SJSA1 (cell line): Measurements from ENCODE around the gene PRSS50. TPM values are rescaled to one million over a fixed set of nuclear protein-coding genes. Genes with fewer than 3 reads are reported as not detected.
A peak's percentile ranks its signal among the peaks of the same experiment; 100 is the strongest.
"Not testable (repeated sequence)": the region's sequence is repeated elsewhere in the genome, so short reads cannot be mapped to it uniquely, and the experiment has no call there.

Experiments
- DNase-seq, 2 experiments: peaks; one replicate each; pipeline ENCODE4 v3.0.0-alpha.2; 2015 to 2020; ENCODE audit warnings: low spot score in 2 of 2, low read depth in 1 of 2
- H3K27ac ChIP-seq: fragments of 250-450 bp; sonication (Bioruptor Pico); 2 replicates; pipeline ENCODE4 v1.5.1; 2020; ENCODE audit warnings: mild to moderate bottlenecking, moderate library complexity
- H3K27me3 ChIP-seq: fragments of 250-450 bp; sonication (Bioruptor Pico); replicated peaks from 2 replicates; pipeline ENCODE4 v1.5.1; 2020; ENCODE audit warnings: mild to moderate bottlenecking, moderate library complexity
- H3K36me3 ChIP-seq: fragments of 250-450 bp; sonication (Bioruptor Pico); 2 replicates; pipeline ENCODE4 v1.5.1; 2020; ENCODE audit warnings: mild to moderate bottlenecking
- H3K4me1 ChIP-seq: fragments of 250-450 bp; sonication (Bioruptor Pico); replicated peaks from 2 replicates; pipeline ENCODE4 v1.6.1; 2021; ENCODE audit warnings: mild to moderate bottlenecking
- H3K4me3 ChIP-seq: fragments of 250-450 bp; sonication (Bioruptor Pico); 2 replicates; pipeline ENCODE4 v1.5.1; 2020; ENCODE audit warnings: mild to moderate bottlenecking
- H3K9me3 ChIP-seq: fragments of 250-450 bp; sonication (Bioruptor Pico); replicated peaks from 2 replicates; pipeline ENCODE4 v1.5.1; 2020; ENCODE audit warnings: mild to moderate bottlenecking
- total RNA-seq: library from RNA; depleted of rRNA; stranded (reverse); fragments of >200 nt; shearing (Covaris generic); gene quantifications from 2 replicates; pipeline ENCODE4 v1.2.3, GENCODE V29; 2014

The PRSS50 gene
- total RNA-seq, 1 experiment from 2014 or later, result not detected

- Histone ChIP-seq H3K4me3 (no peak overlapping the region), H3K9me3 (no peaks in the 10 kb centered on the region), H3K36me3 (no peaks in the 10 kb centered on the region), H3K27ac (no peak overlapping the region), H3K4me1 (peaks cover 9% of the 10 kb centered on the region), H3K27me3 (no peaks in the 10 kb centered on the region)
- no peak for DNase-seq
These were observed 8.5 kb downstream of the PRSS50 start for GRCh38 chr3:46709157-46709654.

DNA sequence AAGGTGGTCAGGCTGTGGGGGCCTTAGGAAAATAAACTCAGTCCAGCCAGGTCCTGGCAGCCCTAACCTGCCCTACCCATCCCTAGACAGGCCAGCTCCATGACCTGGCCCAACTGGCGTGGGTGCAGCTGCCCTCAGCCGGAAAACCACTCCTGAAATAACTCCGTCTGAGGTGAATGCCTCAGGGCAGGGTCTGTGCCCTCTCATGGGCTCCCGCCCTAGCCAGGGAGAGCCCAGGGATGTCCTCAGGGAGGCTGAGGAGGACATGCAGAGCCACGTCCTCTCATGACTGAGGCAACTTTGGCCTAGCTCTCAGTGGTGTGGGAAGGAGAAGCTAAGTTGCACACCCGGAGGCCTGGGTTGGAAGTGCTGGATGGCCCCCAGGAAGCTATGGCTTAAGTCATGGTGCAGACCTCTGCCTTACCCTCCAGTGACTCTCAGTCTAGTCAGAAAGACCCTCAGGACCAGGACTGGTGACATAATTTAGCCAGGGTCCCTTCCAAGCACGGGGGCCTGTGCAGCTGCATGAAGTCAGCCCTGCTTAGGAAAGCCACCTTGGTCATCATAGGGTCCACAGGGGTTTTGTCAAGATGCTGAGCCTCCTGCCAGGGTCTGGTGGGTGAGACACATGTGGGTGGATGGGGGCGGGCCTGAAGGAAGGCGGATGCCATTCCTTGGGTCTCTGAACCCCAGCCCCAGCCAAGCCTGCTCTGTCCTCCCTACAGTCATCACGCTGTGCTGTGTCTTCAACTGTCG lies 9.1 kb downstream of the PRSS50 start:
- no peak overlapping the region for H3K27ac ChIP-seq
- no peak overlapping the region for H3K4me3 ChIP-seq
- H3K36me3 ChIP-seq, result no peaks in the 10 kb centered on the region
- H3K4me1 ChIP-seq, result peaks cover 9% of the 10 kb centered on the region
- DNase-seq, result no peak
- no peaks in the 10 kb centered on the region for H3K27me3 ChIP-seq
- H3K9me3 ChIP-seq, result no peaks in the 10 kb centered on the region

DNA sequence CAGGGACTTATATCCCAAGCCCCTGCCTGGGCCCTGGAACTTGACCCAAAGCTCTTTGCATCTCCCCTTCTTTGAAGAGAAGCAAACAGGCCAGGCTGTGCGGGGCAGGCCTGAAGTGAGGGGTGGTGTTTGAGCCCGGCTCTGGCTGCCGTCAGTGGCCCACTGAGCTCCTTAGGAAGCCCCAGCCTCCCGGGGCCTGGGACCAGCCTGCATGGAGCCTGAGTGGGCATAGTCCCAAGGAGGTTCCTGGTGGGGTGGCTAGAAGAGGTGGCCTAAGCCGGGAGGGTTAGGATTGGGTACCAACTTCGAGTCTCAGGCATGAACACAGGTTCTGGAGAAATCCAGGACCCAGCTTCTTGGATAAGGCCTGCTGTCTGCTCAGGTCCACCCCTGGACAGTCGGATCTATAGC lies 10.1 kb downstream of the PRSS50 start:
- Histone ChIP-seq H3K36me3 (no peaks in the 10 kb centered on the region), H3K4me3 (no peak overlapping the region), H3K27ac (no peak overlapping the region), H3K27me3 (no peaks in the 10 kb centered on the region), H3K9me3 (no peaks in the 10 kb centered on the region), H3K4me1 (peaks cover 9% of the 10 kb centered on the region)
- DNase-seq, result no peak

GRCh38 chr3:46706771-46707582 lies 10.7 kb downstream of the PRSS50 start:
- H3K27me3 ChIP-seq, result no peaks in the 10 kb centered on the region
- no peaks in the 10 kb centered on the region for H3K9me3 ChIP-seq
- no peak overlapping the region for H3K27ac ChIP-seq
- H3K4me3 ChIP-seq, result no peak overlapping the region
- H3K4me1 ChIP-seq, result peaks cover 9% of the 10 kb centered on the region
- DNase-seq, result no peak
- H3K36me3 ChIP-seq, result no peaks in the 10 kb centered on the region

DNA sequence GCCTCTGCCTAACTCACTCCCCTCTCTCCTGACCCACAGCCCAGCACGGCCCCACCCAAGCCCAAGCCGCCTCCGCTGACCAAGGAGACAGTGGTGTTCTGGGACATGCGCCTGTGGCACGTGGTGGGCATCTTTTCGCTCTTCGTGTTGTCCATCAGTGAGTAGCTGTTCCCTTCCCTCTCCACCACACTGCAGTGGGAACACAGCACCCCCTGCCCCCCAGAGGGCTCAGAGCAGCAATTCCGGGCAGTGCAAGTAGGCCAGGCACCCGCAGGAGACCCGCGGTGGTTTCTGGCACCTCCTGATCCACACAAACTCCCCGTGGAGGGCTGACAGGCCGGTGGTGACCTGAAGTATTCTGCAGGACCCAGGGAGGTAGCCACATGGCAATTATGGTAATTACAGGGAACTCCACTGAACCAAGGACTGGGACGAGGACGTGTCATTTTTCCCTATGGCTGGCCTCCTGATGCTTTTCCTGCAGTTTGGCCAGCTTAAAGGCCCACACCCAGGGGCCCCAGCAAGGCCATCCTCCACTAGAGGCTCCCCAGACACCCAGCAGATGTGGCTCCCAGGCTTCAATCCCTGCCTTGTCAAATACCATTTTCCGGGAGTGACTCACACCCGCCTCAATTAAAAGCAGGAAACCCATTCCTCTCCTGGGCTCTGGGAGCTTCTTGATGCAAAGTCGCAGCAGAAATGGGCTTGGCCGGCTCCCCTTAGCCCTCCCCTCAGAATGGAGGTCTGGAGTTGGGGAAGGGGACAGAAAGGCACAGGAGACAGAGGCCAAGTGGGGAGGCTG lies 11.7 kb downstream of the PRSS50 start:
- peaks cover 9% of the 10 kb centered on the region for H3K4me1 ChIP-seq
- H3K27me3 ChIP-seq, result peaks cover 7% of the 10 kb centered on the region
- no peak overlapping the region for H3K27ac ChIP-seq
- H3K9me3 ChIP-seq, result no peaks in the 10 kb centered on the region
- no peak overlapping the region for H3K4me3 ChIP-seq
- H3K36me3 ChIP-seq, result no peaks in the 10 kb centered on the region
- DNase-seq, result no peak

GRCh38 chr3:46705022-46705530 lies 12.6 kb downstream of the PRSS50 start:
- peak; percentile 62 to 63 for DNase-seq
- no peaks in the 10 kb centered on the region for H3K9me3 ChIP-seq
- H3K4me3 ChIP-seq, result no peak overlapping the region
- peaks cover 12% of the 10 kb centered on the region for H3K27me3 ChIP-seq
- H3K4me1 ChIP-seq, result peaks cover 9% of the 10 kb centered on the region
- H3K27ac ChIP-seq, result no peak overlapping the region
- no peaks in the 10 kb centered on the region for H3K36me3 ChIP-seq

DNA sequence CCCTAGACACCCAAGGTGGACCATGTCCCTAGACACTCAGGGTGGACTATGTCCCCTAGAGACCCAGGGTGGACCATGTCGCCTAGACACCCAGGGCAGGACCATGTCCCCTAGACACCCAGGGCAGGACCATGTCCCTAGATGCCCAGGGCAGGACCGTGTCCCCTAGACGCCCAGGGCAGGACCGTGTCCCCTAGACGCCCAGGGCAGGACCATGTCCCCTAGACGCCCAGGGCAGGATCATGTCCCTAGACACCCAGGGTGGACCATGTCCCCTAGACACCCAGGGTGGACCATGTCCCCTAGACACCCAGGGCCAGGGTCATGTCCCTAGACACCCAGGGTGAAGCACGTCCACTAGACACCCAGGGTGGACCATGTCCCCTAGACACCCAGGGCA lies 13.3 kb downstream of the PRSS50 start:
- H3K9me3 ChIP-seq, H3K27ac ChIP-seq, DNase-seq, H3K4me1 ChIP-seq, H3K36me3 ChIP-seq, H3K4me3 ChIP-seq: not testable (repeated sequence)
- H3K27me3 ChIP-seq, result peaks cover 12% of the 10 kb centered on the region

DNA sequence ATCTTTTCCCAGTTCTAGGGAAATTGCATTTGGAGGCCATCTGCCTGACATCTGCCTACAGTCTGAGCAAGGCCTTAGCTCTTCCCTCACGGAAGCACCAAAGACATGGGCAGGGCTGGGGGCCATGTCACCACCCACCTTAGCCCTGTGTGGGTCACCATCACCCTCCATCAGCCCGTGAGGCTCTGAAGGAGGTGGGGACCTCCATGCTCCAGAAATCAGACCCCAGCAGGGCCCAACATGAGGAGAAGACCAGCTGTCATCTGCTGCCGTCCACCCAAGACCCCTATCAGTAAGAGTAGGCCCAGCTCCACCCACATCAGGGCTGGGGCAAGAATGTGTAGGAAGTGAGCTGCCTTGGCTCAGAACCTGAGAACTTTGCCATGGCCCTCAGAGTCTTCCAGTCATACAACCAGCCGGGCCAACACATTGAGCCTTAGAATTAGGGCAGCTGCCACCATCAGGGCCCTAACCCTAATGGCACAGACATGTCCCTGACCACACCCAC lies 14.6 kb downstream of the PRSS50 start:
- Histone ChIP-seq H3K36me3 (no peaks in the 10 kb centered on the region), H3K9me3 (no peaks in the 10 kb centered on the region), H3K27ac (no peak overlapping the region), H3K4me3 (no peak overlapping the region), H3K4me1 (peaks cover 9% of the 10 kb centered on the region), H3K27me3 (peaks cover 12% of the 10 kb centered on the region)
- DNase-seq, result no peak

DNA sequence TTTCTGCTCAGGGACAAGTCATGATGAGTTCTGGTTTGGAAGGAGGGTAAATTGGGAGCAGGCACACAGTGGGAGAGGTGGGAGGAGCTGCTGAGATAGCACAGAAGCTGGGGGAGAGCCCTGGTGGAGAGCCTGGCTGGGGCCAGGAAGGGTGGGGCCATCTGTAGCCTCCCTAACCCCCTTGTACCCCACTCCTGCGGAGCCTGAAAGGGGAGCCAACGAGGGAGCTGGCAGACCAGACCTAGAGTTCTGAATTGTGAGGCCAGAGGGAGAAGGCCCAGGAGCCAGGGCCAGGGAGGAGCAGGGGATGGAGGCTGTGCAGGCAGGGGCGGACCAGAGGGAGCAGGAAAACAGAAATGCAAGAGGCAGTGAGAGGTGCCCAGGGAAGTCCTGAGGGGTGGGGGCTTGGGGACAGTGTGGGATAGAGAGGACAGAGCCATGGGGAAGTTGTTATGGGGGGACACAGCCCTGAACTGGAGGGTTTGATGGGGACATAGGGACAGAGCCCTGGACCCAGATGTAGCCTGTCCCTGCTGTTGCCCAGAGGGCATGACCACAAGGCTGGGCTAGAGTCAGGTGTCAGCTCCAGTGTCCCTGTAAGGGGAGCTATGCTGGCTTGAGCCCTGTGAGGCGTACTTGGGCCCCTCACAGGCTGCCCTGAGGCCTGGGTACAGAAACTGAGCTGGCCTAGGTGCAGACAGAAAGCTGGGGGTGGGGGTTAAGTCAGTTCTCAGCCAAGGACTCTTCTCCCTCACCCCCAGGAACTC lies 15.2 kb downstream of the PRSS50 start:
- Histone ChIP-seq H3K4me3 (no peak overlapping the region), H3K36me3 (no peaks in the 10 kb centered on the region), H3K9me3 (no peaks in the 10 kb centered on the region), H3K4me1 (peaks cover 9% of the 10 kb centered on the region), H3K27ac (no peak overlapping the region), H3K27me3 (peaks cover 12% of the 10 kb centered on the region)
- no peak for DNase-seq

DNA sequence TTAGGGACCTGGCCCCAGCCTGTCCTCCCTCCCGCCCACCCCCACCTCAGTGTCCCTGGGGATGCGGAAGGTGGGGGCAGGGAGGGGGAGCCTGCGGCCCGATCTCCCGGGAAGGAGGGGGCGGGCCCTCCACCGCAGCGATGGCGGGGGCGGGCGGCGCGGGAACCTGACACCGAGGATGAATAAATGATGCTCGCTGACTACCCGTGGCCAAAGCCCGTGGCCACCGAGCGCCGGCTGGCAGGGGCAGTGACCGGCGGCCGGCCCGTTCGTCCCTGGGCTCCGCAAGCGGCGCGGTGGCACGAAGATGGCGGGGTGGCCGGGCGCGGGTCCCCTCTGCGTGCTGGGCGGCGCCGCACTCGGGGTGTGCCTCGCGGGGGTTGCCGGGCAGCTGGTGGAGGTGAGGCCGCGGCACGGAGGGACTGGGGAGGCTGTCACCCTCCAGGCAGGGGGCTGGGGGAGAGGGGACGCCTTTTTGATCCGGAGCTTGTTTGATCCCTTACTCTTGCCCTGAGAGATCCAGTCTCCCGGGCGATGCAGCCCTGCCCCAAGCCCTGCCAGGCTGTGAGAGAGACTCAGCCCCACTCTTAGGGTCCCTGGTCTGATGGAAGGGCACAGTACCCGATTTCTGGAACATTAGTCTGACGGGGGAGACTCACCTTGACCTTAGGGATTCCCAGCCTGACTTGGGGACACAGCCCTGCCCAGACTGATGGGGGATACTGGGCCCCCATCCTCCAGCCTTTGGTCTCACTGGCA lies 16.3 kb downstream of the PRSS50 start, which contains the start of gene TMIE:
TMIE (plus strand) TSS at position 212 of the 759 bp plus-strand sequence; CDS start at position 308, 96 bp downstream.
- no peak within 1 kb of the TSS for H3K4me3 ChIP-seq
- H3K27ac ChIP-seq, result no peak within 1 kb of the TSS
- peaks cover 6% of the 10 kb centered on the region for H3K4me1 ChIP-seq
- no peaks in the 10 kb centered on the region for H3K36me3 ChIP-seq
- DNase-seq, result no peak
- H3K27me3 ChIP-seq, result peaks cover 12% of the 10 kb centered on the region
- no peaks in the 10 kb centered on the region for H3K9me3 ChIP-seq

GRCh38 chr3:46700772-46701171 lies 16.9 kb downstream of the PRSS50 start:
- DNase-seq, result no peak
- peaks cover under 1% of the 10 kb centered on the region for H3K4me1 ChIP-seq
- no peaks in the 10 kb centered on the region for H3K9me3 ChIP-seq
- no peak overlapping the region for H3K4me3 ChIP-seq
- no peak overlapping the region for H3K27ac ChIP-seq
- H3K27me3 ChIP-seq, result peaks cover 12% of the 10 kb centered on the region
- H3K36me3 ChIP-seq, result no peaks in the 10 kb centered on the region
